Astrocyte (in vitro differentiated cells and primary cell): ENCODE measurements around the gene TEAD4. TPM values are rescaled to one million over a fixed set of nuclear protein-coding genes. Genes with fewer than 3 reads are reported as not detected.

ENCODE experiments used
- DNase-seq: peaks from one replicate; pipeline ENCODE4 v3.0.0-alpha.2; 2010; ENCODE audit warnings: low read depth
- FAIRE-seq: peaks from 2 replicates; lab custom pipeline; 2011; peaks lifted over from hg19 to GRCh38; lab: Jason Lieb, UNC
- H2AFZ ChIP-seq: 2 replicates; pipeline ENCODE4 v1.6.0; 2012; ENCODE audit warnings: low read depth, low read length, inconsistent platforms
- H3K27ac ChIP-seq: 2 replicates; pipeline ENCODE4 v1.5.1; 2011; ENCODE audit warnings: low read depth, low read length, inconsistent platforms
- H3K27me3 ChIP-seq: 2 replicates; pipeline ENCODE4 v1.6.0; 2011; ENCODE audit warnings: low read length, inconsistent platforms; ENCODE audit not compliant: insufficient read depth
- H3K36me3 ChIP-seq: 2 replicates; pipeline ENCODE4 v1.5.1; 2011; ENCODE audit warnings: low read length, inconsistent platforms; ENCODE audit not compliant: insufficient read depth
- H3K4me1 ChIP-seq: 2 replicates; pipeline ENCODE4 v1.5.1; 2011; ENCODE audit warnings: low read length, inconsistent platforms; ENCODE audit not compliant: insufficient read depth
- H3K4me2 ChIP-seq: 2 replicates; pipeline ENCODE4 v1.6.0; 2012; ENCODE audit warnings: low read length, inconsistent platforms
- H3K4me3 ChIP-seq: 2 replicates; pipeline ENCODE4 v1.5.1; 2011; ENCODE audit warnings: low read depth, mild to moderate bottlenecking, low read length, inconsistent platforms; ENCODE audit not compliant: insufficient read depth
- H3K79me2 ChIP-seq: 2 replicates; pipeline ENCODE4 v1.6.0; 2012; ENCODE audit warnings: mild to moderate bottlenecking, low read length, inconsistent platforms; ENCODE audit not compliant: insufficient read depth
- H3K9ac ChIP-seq: 2 replicates; pipeline ENCODE4 v1.6.0; 2012; ENCODE audit warnings: mild to moderate bottlenecking, low read length, inconsistent platforms
- H3K9me3 ChIP-seq: 2 replicates; pipeline ENCODE4 v1.5.1; 2012; ENCODE audit warnings: low read depth, mild to moderate bottlenecking, low read length, inconsistent platforms; ENCODE audit not compliant: insufficient read depth
- H4K20me1 ChIP-seq: 2 replicates; pipeline ENCODE4 v1.6.0; 2012; ENCODE audit warnings: low read length, inconsistent platforms; ENCODE audit not compliant: insufficient read depth
- H3K27ac Mint-ChIP-seq: one replicate; pipeline ENCODE4 v1.8.0; 2021; ENCODE audit warnings: mild to moderate bottlenecking, mixed read lengths; ENCODE audit not compliant: unreplicated experiment
- H3K27me3 Mint-ChIP-seq: one replicate; pipeline ENCODE4 v1.8.0; 2021; ENCODE audit warnings: low read depth, mixed read lengths; ENCODE audit not compliant: unreplicated experiment
- H3K36me3 Mint-ChIP-seq: one replicate; pipeline ENCODE4 v1.8.0; 2021; ENCODE audit warnings: low read depth, mixed read lengths; ENCODE audit not compliant: unreplicated experiment
- H3K4me1 Mint-ChIP-seq: one replicate; pipeline ENCODE4 v1.8.0; 2021; ENCODE audit warnings: low read depth, mixed read lengths; ENCODE audit not compliant: unreplicated experiment
- H3K4me3 Mint-ChIP-seq: one replicate; pipeline ENCODE4 v1.8.0; 2021; ENCODE audit warnings: mild to moderate bottlenecking, moderate library complexity, mixed read lengths; ENCODE audit not compliant: unreplicated experiment
- H3K9me3 Mint-ChIP-seq: one replicate; pipeline ENCODE4 v1.8.0; 2021; ENCODE audit warnings: mild to moderate bottlenecking, mixed read lengths; ENCODE audit not compliant: unreplicated experiment
- EZH2 ChIP-seq: IDR thresholded peaks from 2 replicates; pipeline ENCODE4 v1.6.1; 2012; ENCODE audit warnings: mild to moderate bottlenecking, low read length, inconsistent platforms; ENCODE audit not compliant: insufficient read depth
- total RNA-seq: library from RNA; stranded (reverse); gene quantifications from 2 replicates; pipeline ENCODE4 v1.2.1, GENCODE V29; 2021
- TF ChIP-seq, protein P1 (sequence below): IDR thresholded peaks from 2 replicates; pipeline ENCODE4 v1.5.1; 2011; ENCODE audit warnings: low read depth, mild to moderate bottlenecking, inconsistent platforms, low read length, moderate library complexity; ENCODE audit not compliant: insufficient read depth

The TEAD4 gene
- total RNA-seq, 1 donor from 2014 or later = 19.1 TPM

- TF ChIP-seq EZH2 = no peak
- TF ChIP-seq, protein P1, sequence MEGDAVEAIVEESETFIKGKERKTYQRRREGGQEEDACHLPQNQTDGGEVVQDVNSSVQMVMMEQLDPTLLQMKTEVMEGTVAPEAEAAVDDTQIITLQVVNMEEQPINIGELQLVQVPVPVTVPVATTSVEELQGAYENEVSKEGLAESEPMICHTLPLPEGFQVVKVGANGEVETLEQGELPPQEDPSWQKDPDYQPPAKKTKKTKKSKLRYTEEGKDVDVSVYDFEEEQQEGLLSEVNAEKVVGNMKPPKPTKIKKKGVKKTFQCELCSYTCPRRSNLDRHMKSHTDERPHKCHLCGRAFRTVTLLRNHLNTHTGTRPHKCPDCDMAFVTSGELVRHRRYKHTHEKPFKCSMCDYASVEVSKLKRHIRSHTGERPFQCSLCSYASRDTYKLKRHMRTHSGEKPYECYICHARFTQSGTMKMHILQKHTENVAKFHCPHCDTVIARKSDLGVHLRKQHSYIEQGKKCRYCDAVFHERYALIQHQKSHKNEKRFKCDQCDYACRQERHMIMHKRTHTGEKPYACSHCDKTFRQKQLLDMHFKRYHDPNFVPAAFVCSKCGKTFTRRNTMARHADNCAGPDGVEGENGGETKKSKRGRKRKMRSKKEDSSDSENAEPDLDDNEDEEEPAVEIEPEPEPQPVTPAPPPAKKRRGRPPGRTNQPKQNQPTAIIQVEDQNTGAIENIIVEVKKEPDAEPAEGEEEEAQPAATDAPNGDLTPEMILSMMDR = no peak
- Histone ChIP-seq H2AFZ (no peak overlapping the region), H4K20me1 (no peaks in the 10 kb centered on the region), H3K27me3 (no peaks in the 10 kb centered on the region), H3K4me2 (no peak overlapping the region), H3K36me3 (no peaks in the 10 kb centered on the region), H3K79me2 (no peaks in the 10 kb centered on the region), H3K4me1 (no peaks in the 10 kb centered on the region), H3K9ac (no peak overlapping the region), H3K9me3 (no peaks in the 10 kb centered on the region), H3K27ac (no peak overlapping the region), H3K4me3 (no peak overlapping the region)
- DNase-seq (no peak), FAIRE-seq (no peak)
- H3K4me3 Mint-ChIP-seq = no peak overlapping the region
- H3K27me3 Mint-ChIP-seq = peaks cover 3% of the 10 kb centered on the region
- no peaks in the 10 kb centered on the region for H3K4me1 Mint-ChIP-seq
- no peak overlapping the region for H3K27ac Mint-ChIP-seq
- no peaks in the 10 kb centered on the region for H3K9me3 Mint-ChIP-seq
- H3K36me3 Mint-ChIP-seq = peaks cover 15% of the 10 kb centered on the region
These were observed 61.2 kb downstream of the TEAD4 start for GRCh38 chr12:3020399-3020798.

DNA sequence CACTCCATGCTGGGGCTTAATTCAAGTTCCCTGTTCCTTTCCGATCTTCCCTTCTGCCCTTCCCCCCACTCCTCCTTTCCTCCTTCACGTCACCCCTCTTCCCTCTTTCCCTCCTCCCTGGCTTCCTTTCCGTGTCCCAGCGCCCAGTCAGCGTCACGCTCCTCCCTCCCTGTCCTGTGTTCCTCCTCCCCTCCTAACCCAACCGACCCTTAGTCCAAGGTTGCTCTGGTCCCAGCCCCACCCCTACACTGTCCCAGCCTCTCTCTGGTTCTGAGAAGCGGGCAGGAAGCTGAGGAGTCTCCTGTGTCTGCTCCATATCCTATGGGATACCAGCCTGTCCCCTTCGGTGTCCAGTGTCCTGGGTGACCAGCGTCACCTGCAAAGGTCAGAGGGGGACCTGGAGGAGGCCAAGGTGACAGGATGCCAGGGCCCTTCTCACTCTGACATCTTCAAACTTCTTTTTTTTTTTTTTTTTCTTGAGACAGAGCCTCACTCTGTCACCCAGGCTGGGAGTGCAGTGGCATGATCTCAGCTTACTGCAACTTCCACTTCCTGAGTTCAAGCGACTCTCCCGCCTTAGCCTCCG, 61.7 kb downstream of the TEAD4 start:
- Histone ChIP-seq H2AFZ (no peak overlapping the region), H4K20me1 (no peaks in the 10 kb centered on the region), H3K79me2 (no peaks in the 10 kb centered on the region), H3K27ac (no peak overlapping the region), H3K4me3 (no peak overlapping the region), H3K36me3 (no peaks in the 10 kb centered on the region), H3K4me1 (no peaks in the 10 kb centered on the region), H3K9ac (no peak overlapping the region), H3K9me3 (no peaks in the 10 kb centered on the region), H3K27me3 (no peaks in the 10 kb centered on the region), H3K4me2 (no peak overlapping the region)
- FAIRE-seq = no peak
- Mint-ChIP-seq H3K9me3 (no peaks in the 10 kb centered on the region), H3K27ac (no peak overlapping the region), H3K4me3 (no peak overlapping the region), H3K36me3 (peaks cover 13% of the 10 kb centered on the region), H3K27me3 (peaks cover 3% of the 10 kb centered on the region), H3K4me1 (no peaks in the 10 kb centered on the region)
- DNase-seq = no peak
- no peak for TF ChIP-seq EZH2
- TF ChIP-seq, protein P1 = no peak

GRCh38 chr12:3022411-3022810, 63.2 kb downstream of the TEAD4 start:
- no peak overlapping the region for H3K4me3 ChIP-seq
- H3K27ac ChIP-seq = no peak overlapping the region
- no peak overlapping the region for H3K27ac Mint-ChIP-seq
- H3K36me3 Mint-ChIP-seq = peaks cover 14% of the 10 kb centered on the region
- TF ChIP-seq EZH2 = no peak
- TF ChIP-seq, protein P1 = no peak
- no peak overlapping the region for H3K9ac ChIP-seq
- peaks cover 3% of the 10 kb centered on the region for H3K27me3 Mint-ChIP-seq
- H4K20me1 ChIP-seq = no peaks in the 10 kb centered on the region
- H3K4me1 ChIP-seq = no peaks in the 10 kb centered on the region
- DNase-seq = no peak
- no peak overlapping the region for H3K4me2 ChIP-seq
- H2AFZ ChIP-seq = no peak overlapping the region
- FAIRE-seq = no peak
- H3K36me3 ChIP-seq = peaks cover 4% of the 10 kb centered on the region
- no peaks in the 10 kb centered on the region for H3K27me3 ChIP-seq
- no peaks in the 10 kb centered on the region for H3K9me3 Mint-ChIP-seq
- H3K4me3 Mint-ChIP-seq = no peak overlapping the region
- no peaks in the 10 kb centered on the region for H3K9me3 ChIP-seq
- H3K4me1 Mint-ChIP-seq = no peaks in the 10 kb centered on the region
- no peaks in the 10 kb centered on the region for H3K79me2 ChIP-seq
